NT2/D1 (cell line): Measurements from ENCODE around the gene ERN1.

Experiments
- SUZ12 ChIP-seq: IDR thresholded peaks from 2 replicates; pipeline ENCODE4 v1.6.1; 2011; ENCODE audit not compliant: insufficient read length, insufficient read depth; ENCODE audit errors: extremely low read depth
- YY1 ChIP-seq: IDR thresholded peaks from 2 replicates; pipeline ENCODE4 v1.6.1; 2011; ENCODE audit not compliant: insufficient read length, insufficient read depth
- ZNF274 ChIP-seq: IDR thresholded peaks from 2 replicates; pipeline ENCODE4 v1.6.1; 2011; ENCODE audit warnings: mild to moderate bottlenecking, low read depth, low read length

DNA sequence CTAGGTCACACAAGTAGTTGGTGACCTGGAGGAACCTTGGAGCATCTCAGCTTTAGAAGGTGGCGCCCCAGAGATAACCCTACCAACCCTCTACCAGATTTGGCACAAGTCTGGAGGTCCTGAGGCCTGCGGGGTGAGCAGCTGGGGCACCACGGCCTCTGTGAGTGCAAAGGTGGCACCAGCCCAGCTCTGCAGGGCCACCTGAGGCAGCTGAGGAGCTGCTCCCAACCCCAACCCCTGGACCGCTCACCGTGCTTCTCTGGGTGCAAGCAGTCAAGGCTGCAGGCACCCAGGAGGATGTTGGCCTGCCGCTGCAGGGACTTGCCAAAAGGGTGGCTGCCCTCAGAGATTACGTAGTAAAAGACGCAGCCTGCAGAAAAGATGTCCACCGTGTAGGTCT lies 81.1 kb downstream of the ERN1 start:
- no peak for TF ChIP-seq YY1
- no peak for TF ChIP-seq ZNF274
- no peak for TF ChIP-seq SUZ12
